ENCODE data around the gene MAP2K6. TPM values are rescaled to one million over a fixed set of nuclear protein-coding genes. Genes with fewer than 3 reads are reported as not detected.

MAP2K6 gene
- total and polyA plus RNA-seq, 10 of the 15 experiments (the other 5 are each of a cell fraction or from before 2014, with no cell fraction given) = 15.6 to 70.3 (median 22.9) TPM

DNA sequence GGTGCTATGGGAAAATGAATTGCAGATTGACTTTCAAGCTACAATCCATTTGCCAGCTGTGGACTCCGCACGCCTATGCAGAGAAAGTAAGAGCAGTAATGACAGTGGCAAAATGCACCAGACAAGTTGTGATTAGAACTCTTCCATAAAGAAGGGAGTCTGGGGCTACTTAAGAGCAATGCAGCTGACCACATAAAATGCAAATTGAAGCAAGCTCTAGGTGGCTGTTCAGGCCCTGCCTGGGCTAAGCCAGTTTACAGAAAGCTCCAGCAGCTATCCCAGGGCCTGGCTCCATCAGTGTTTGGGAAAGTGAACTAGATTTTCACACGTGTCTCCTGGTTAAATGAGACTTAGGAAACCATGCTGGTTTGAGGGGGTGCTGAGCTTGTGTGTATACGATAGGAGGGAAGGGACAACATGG is 2.2 kb upstream of the MAP2K6 start:
- ChIA-PET CTCF (interaction anchor here (0.9 kb wide), 1 partner anchor 17 kb away, joined by 3 read pairs; no protein-coding TSS in a partner anchor), SMC1A (ENCODE audit: uncharacterized antibody, unreplicated experiment) (interaction anchor here (0.7 kb wide), 1 partner anchor 637 kb away, joined by 3 read pairs; no protein-coding TSS in a partner anchor), POLR2A (no interaction called here), RAD21 (ENCODE audit: unreplicated experiment) (no interaction called here)
- Histone ChIP-seq H3K9ac (ENCODE audit: control insufficient read depth, insufficient read depth, low read length) (no peak overlapping the region), H3K9me3 (replicated peaks; ENCODE audit: control insufficient read depth, insufficient read depth, low read length) (no peaks in the 10 kb centered on the region), H3K4me1 (ENCODE audit: control insufficient read depth, insufficient read depth, low read length) (no peaks in the 10 kb centered on the region), H3K4me2 (ENCODE audit: control insufficient read depth, insufficient read depth) (no peak overlapping the region), H3K27me3 (replicated peaks in 1 of 2; ENCODE audit: control insufficient read depth in 2 of 2, insufficient read depth in 2 of 2, low read length in 1 of 2) (no peaks in the 10 kb centered on the region), H3K4me3 (no peak overlapping the region), H2AFZ (ENCODE audit: control insufficient read depth, low read depth, low read length) (no peak overlapping the region), H3K27ac (ENCODE audit: control insufficient read depth, insufficient read depth) (no peak overlapping the region), H4K20me1 (ENCODE audit: control insufficient read depth, insufficient read depth) (no peaks in the 10 kb centered on the region), H3K79me2 (ENCODE audit: control insufficient read depth, insufficient read depth, low read length) (peaks cover 8% of the 10 kb centered on the region), H3K36me3 (ENCODE audit: control insufficient read depth in 2 of 2, insufficient read depth in 2 of 2, low read length in 1 of 2) (no peaks in the 10 kb centered on the region)
- BruUV-seq (replicated peaks) = no TSS peak
- no peak for DNase-seq (ENCODE audit: low read depth, low spot score)
- in situ Hi-C loops (cut with MboI) (no loop called here), intact Hi-C loops (cut with micrococcal nuclease; ENCODE audit: unreplicated experiment) (no loop called here)
- WGBS (ENCODE audit: insufficient coverage, insufficient replicate concordance, low lambda C conversion rate, missing lambda C conversion rate) = 75% methylated on average over 4 of the region's 4 CpGs
- no peak for ATAC-seq
- no peak for FAIRE-seq
- TF ChIP-seq NFYB (IDR thresholded peaks at IDR 0.05; ENCODE audit: insufficient read depth, low read depth, low read length) (no peak), SMARCA5 (IDR thresholded peaks at IDR 0.05) (no peak), ATF7 (IDR thresholded peaks at IDR 0.05; ENCODE audit: low read depth) (no peak), RFX5 (IDR thresholded peaks at IDR 0.05; ENCODE audit: low read depth, low read length) (no peak), NR2F1 (conservative IDR thresholded peaks at IDR 0.05) (no peak), MEF2B (IDR thresholded peaks at IDR 0.05; ENCODE audit: partially characterized antibody, poor library complexity, severe bottlenecking) (no peak), TAF1 (IDR thresholded peaks at IDR 0.05; ENCODE audit: borderline replicate concordance, low read depth, low read length) (no peak), CHD4 (IDR thresholded peaks at IDR 0.05) (no peak), RAD51 (IDR thresholded peaks at IDR 0.05) (no peak), YBX1 (IDR thresholded peaks at IDR 0.05) (no peak)
- TF ChIP-seq, protein P1, sequence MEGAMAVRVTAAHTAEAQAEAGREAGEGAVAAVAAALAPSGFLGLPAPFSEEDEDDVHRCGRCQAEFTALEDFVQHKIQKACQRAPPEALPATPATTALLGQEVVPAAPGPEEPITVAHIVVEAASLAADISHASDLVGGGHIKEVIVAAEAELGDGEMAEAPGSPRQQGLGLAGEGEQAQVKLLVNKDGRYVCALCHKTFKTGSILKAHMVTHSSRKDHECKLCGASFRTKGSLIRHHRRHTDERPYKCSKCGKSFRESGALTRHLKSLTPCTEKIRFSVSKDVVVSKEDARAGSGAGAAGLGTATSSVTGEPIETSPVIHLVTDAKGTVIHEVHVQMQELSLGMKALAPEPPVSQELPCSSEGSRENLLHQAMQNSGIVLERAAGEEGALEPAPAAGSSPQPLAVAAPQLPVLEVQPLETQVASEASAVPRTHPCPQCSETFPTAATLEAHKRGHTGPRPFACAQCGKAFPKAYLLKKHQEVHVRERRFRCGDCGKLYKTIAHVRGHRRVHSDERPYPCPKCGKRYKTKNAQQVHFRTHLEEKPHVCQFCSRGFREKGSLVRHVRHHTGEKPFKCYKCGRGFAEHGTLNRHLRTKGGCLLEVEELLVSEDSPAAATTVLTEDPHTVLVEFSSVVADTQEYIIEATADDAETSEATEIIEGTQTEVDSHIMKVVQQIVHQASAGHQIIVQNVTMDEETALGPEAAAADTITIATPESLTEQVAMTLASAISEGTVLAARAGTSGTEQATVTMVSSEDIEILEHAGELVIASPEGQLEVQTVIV (IDR thresholded peaks at IDR 0.05; ENCODE audit: borderline replicate concordance, partially characterized antibody) = no peak
- TF ChIP-seq, protein P2, sequence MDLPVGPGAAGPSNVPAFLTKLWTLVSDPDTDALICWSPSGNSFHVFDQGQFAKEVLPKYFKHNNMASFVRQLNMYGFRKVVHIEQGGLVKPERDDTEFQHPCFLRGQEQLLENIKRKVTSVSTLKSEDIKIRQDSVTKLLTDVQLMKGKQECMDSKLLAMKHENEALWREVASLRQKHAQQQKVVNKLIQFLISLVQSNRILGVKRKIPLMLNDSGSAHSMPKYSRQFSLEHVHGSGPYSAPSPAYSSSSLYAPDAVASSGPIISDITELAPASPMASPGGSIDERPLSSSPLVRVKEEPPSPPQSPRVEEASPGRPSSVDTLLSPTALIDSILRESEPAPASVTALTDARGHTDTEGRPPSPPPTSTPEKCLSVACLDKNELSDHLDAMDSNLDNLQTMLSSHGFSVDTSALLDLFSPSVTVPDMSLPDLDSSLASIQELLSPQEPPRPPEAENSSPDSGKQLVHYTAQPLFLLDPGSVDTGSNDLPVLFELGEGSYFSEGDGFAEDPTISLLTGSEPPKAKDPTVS (IDR thresholded peaks at IDR 0.05; ENCODE audit: low read depth, low read length) = no peak
- TF ChIP-seq, protein P3, sequence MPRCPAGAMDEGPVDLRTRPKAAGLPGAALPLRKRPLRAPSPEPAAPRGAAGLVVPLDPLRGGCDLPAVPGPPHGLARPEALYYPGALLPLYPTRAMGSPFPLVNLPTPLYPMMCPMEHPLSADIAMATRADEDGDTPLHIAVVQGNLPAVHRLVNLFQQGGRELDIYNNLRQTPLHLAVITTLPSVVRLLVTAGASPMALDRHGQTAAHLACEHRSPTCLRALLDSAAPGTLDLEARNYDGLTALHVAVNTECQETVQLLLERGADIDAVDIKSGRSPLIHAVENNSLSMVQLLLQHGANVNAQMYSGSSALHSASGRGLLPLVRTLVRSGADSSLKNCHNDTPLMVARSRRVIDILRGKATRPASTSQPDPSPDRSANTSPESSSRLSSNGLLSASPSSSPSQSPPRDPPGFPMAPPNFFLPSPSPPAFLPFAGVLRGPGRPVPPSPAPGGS (IDR thresholded peaks at IDR 0.05; ENCODE audit: borderline replicate concordance, insufficient read depth, low read depth, low read length, poor library complexity, severe bottlenecking) = no peak
- TF ChIP-seq, protein P4, sequence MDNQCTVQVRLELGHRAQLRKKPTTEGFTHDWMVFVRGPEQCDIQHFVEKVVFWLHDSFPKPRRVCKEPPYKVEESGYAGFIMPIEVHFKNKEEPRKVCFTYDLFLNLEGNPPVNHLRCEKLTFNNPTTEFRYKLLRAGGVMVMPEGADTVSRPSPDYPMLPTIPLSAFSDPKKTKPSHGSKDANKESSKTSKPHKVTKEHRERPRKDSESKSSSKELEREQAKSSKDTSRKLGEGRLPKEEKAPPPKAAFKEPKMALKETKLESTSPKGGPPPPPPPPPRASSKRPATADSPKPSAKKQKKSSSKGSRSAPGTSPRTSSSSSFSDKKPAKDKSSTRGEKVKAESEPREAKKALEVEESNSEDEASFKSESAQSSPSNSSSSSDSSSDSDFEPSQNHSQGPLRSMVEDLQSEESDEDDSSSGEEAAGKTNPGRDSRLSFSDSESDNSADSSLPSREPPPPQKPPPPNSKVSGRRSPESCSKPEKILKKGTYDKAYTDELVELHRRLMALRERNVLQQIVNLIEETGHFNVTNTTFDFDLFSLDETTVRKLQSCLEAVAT (IDR thresholded peaks at IDR 0.05) = no peak
